ENCODE results near the gene UTY. TPM values are rescaled to one million over a fixed set of nuclear protein-coding genes. Genes with fewer than 3 reads are reported as not detected.

Gene UTY
- total RNA-seq, 2 donors from 2014 or later = 25.6 to 39.8 TPM

DNA sequence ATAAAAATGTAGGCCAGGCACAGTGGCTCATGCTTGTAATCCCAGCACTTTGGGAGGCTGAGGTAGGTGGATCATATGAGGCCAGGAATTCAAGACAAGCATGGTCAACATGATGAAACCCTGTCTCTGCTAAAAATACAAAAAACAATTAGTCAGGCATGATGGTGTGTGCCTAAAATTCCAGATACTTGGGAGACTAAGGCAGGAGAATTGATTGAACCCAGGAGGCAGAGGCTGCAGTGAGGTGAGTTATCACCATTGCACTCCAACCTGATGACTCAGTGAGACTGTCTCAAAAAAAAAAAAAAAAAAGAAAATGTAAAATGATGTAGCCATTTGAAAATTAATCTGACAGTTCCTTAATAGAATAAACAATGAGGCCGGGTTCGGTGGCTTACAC is 171.9 kb downstream of the UTY start:
- Histone ChIP-seq H3K36me3 (no peaks in the 10 kb centered on the region), H3K4me3 (no peak overlapping the region), H3K4me1 (replicated peaks) (no peaks in the 10 kb centered on the region), H3K9me3 (no peaks in the 10 kb centered on the region), H3K27ac (no peak overlapping the region), H3K27me3 (replicated peaks; ENCODE audit: insufficient read depth) (no peaks in the 10 kb centered on the region)
- DNase-seq (ENCODE audit: low spot score) = no peak
- intact Hi-C loops (cut with DNase I) = no loop called here
- 100% methylated on average over 2 of the region's 2 CpGs for WGBS
- TF ChIP-seq CTCF (IDR thresholded peaks at IDR 0.05) = no peak
- TF ChIP-seq POLR2AphosphoS5 (IDR thresholded peaks at IDR 0.05) = no peak
- no peak for TF ChIP-seq POLR2A (IDR thresholded peaks at IDR 0.05)

DNA sequence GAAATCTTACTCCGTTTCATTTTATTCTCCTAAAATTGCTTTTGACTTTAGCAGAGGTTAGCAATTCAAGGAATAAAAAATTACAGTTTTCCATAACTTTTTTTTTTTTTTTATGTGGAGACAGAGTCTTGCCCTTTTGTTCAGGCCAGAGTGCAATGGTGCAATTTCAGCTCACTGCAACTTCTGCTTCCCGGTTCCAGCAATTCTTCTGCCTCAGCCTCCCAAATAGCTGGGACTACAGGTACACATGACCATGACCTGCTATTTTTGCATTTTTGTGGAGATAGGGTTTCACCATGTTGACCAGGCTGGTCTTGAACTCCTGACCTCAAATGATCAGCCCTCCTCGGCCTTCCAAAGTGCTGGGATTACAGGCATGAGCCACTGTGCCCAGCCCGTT is 179.0 kb downstream of the UTY start:
- WGBS = 72% methylated on average over 4 of the region's 4 CpGs

GRCh38 chrY:13299411-13299810 is 180.4 kb downstream of the UTY start:
- intact Hi-C loops (cut with DNase I) = no loop called here
- Histone ChIP-seq H3K4me3 (no peak overlapping the region), H3K4me1 (replicated peaks) (no peaks in the 10 kb centered on the region), H3K27me3 (replicated peaks; ENCODE audit: insufficient read depth) (no peaks in the 10 kb centered on the region), H3K27ac (no peak overlapping the region), H3K9me3 (no peaks in the 10 kb centered on the region), H3K36me3 (no peaks in the 10 kb centered on the region)
- no peak for TF ChIP-seq CTCF (IDR thresholded peaks at IDR 0.05)
- TF ChIP-seq POLR2A (IDR thresholded peaks at IDR 0.05) = no peak
- no peak for TF ChIP-seq POLR2AphosphoS5 (IDR thresholded peaks at IDR 0.05)
- 84% methylated on average over 3 of the region's 3 CpGs for WGBS
- no peak for DNase-seq (ENCODE audit: low spot score)

More for the DNA sequence above, 179.0 kb downstream of the UTY start:
- no peaks in the 10 kb centered on the region for H3K36me3 ChIP-seq
- H3K4me3 ChIP-seq = no peak overlapping the region
- no peaks in the 10 kb centered on the region for H3K4me1 ChIP-seq (replicated peaks)
- no peak for DNase-seq (ENCODE audit: low spot score)
- intact Hi-C loops (cut with DNase I) = no loop called here
- no peaks in the 10 kb centered on the region for H3K27me3 ChIP-seq (replicated peaks; ENCODE audit: insufficient read depth)
- TF ChIP-seq POLR2AphosphoS5 (IDR thresholded peaks at IDR 0.05) (no peak), POLR2A (IDR thresholded peaks at IDR 0.05) (no peak), CTCF (IDR thresholded peaks at IDR 0.05) (no peak)
- no peaks in the 10 kb centered on the region for H3K9me3 ChIP-seq
- no peak overlapping the region for H3K27ac ChIP-seq

DNA sequence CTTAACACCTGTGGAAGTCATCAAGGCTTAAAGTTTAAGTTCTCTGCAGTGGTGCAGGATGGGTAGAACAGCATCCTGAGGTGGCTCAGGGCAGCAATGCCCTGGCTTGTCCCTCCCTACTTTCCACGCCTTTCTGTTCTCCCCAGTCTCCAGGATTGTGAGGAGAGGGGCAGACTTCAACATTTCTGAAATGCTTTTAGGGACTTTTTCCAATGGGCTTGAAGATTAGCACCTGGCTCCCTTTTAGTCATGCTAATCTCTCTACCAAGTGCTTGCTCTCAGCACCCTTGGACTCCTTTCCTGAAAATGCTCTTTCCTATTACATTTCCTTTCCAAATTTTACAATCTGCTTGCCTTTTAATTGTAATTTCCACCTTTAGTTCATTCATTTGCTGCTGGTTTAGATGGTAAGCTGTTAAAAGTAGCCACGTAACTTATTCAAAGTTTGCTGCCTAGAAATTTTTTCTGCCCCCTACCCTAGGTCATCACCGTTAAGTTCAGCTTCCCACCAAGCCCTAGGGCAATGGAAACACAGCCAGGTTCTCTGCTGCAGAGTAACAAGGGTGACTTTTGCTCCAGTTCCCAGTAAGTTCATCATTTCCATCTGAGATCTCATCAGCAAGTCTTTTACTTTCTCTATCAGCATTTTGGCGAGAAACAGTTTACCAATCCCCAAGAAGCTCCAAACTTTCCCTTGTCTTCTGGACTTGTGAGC is 183.5 kb downstream of the UTY start:
- Histone ChIP-seq H3K36me3 (no peaks in the 10 kb centered on the region), H3K9me3 (no peaks in the 10 kb centered on the region), H3K4me1 (replicated peaks) (no peaks in the 10 kb centered on the region), H3K27me3 (replicated peaks; ENCODE audit: insufficient read depth) (no peaks in the 10 kb centered on the region), H3K27ac (no peak overlapping the region), H3K4me3 (no peak overlapping the region)
- no peak for TF ChIP-seq POLR2AphosphoS5 (IDR thresholded peaks at IDR 0.05)
- no peak for TF ChIP-seq CTCF (IDR thresholded peaks at IDR 0.05)
- TF ChIP-seq POLR2A (IDR thresholded peaks at IDR 0.05) = no peak
- no peak for DNase-seq (ENCODE audit: low spot score)
- 81% methylated on average over 4 of the region's 4 CpGs for WGBS
- intact Hi-C loops (cut with DNase I) = no loop called here

DNA sequence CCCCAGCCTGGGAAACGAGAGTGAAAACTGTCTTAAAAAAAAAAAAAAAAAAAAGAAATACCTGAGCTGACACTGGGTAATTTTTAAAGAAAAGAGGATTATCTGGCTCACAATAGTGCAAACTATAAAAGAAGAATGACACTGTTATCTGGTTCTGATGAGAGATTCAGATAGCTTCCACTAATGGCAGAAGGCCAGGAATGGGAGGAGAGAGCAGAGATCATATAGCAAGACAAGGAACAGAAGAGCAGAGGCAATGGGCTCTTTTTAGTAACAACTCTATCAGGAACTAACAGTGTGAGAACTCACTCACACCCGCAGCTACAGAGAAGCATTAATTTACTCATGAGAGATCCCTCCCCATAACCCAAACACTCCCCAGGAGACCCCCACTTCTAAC is 184.8 kb downstream of the UTY start:
- H3K4me1 ChIP-seq (replicated peaks) = no peaks in the 10 kb centered on the region
- no peaks in the 10 kb centered on the region for H3K9me3 ChIP-seq
- H3K27me3 ChIP-seq (replicated peaks; ENCODE audit: insufficient read depth) = no peaks in the 10 kb centered on the region
- H3K4me3 ChIP-seq = no peak overlapping the region
- TF ChIP-seq POLR2AphosphoS5 (IDR thresholded peaks at IDR 0.05) = no peak
- TF ChIP-seq POLR2A (IDR thresholded peaks at IDR 0.05) = no peak
- TF ChIP-seq CTCF (IDR thresholded peaks at IDR 0.05) = no peak
- H3K36me3 ChIP-seq = no peaks in the 10 kb centered on the region
- no peak overlapping the region for H3K27ac ChIP-seq
- 17% methylated on average over 2 of the region's 2 CpGs for WGBS
- intact Hi-C loops (cut with DNase I) = no loop called here
- peak; percentile 7 for DNase-seq (ENCODE audit: low spot score)
